ENCODE results near the gene NACA2.
A peak's percentile ranks its signal among the peaks of the same experiment; 100 is the strongest.
"Not testable (repeated sequence)": the region's sequence is repeated elsewhere in the genome, so short reads cannot be mapped to it uniquely, and the experiment has no call there.

Gene NACA2

DNA sequence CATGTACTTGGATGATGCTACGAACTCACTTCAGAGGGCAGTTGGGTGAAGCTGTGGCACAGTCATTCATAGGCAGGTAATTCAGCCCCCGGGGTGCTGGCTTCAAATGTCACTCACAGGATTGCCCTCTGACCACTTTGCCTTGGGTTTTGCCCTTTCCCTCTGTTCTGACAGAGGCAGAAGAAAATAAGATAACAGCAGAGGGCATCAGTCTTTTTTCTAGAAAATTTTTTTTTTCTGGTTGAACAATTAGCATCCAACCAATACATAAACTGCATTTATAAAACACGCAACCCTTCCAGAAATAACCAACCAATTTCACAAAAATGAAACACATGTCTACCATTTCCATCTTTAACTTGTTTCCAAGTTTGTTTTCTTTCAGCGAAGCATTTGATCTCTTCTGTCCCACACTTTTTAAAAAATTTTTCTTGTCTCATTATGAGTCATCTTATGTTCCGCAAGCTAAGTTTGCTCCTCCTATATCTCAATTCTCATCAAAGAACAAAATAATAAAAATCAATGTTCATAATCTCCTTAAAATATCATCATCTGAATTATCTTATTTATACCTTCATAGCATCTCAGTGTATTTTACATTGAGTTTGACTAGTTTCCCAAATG, 15.6 kb downstream of the NACA2 start:
- DNase-seq, result no peak

DNA sequence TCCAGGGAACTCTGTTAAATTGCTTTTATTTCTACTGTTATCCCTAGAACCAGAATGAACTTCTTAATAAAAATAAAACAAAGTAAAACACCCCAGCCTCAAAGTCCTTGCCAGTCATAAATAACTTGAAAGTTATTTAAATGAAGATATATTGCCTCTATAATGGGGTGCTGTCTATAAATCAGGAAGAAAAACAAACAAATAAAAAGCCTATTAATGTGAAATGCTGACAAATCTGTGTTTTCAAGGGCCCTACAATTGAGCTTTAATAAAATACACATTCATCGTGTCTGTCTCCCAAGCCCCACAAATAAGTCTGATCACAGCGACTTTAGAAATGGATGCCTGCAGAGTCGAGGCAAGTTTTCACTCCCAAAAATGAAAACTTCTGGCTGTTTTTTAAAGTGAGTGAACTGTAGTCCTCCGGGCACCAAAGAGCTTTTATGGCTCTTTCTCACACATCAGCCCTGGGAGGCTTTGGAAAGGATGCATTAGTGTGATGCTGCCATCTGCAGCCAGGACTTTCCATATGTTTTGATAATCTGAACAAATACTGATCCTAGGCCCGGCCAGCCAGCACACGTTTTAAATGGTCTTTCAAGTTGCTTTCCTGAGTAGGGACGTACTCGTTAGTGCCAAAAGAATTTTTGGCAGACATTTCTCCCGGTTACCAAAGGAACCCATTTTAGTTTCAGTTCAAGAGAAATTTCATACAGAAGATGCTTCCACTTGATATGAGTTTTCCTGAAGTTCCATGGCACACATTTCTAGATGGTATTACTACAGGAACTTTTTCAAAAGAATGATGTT, 16.3 kb downstream of the NACA2 start:
- peak; percentile 26 for DNase-seq

DNA sequence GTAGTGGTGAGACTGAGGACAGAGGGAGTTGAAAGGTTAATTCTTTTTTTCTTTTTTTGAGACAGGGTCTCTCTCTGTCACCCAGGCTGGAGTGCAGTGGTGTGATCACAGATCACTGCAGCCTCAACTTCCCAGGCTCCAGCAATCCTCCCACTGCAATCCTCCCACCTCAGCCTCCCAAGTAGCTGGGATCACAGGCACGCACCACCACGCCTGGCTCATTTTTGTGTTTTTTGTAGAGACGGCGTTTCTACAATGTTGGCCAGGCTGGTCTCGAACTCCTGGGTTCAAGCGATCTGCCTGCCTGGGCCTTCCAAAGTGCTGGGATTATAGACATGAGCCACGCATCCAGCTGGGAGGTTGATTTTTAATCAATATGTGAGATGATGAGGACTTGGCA, 18.5 kb downstream of the NACA2 start:
- DNase-seq, result not testable (repeated sequence)

DNA sequence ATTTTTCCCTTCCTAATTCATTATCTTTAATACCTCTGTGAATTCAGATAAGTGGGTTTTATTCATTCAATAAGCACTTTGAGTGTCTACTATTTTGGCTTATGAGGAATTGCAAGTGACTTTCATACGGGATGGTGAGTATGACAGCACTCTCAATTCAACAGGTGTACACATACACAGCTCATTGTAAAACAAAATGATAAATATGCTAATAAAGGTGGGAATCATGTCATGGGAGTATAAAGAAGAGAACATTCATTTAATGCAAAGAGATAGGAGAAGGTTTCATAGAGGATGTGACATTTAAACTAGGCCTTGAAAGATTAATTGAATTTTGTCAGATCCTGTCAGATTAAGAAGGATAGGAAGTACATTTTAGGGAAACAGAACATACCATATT, 19.4 kb downstream of the NACA2 start:
- no peak for DNase-seq

DNA sequence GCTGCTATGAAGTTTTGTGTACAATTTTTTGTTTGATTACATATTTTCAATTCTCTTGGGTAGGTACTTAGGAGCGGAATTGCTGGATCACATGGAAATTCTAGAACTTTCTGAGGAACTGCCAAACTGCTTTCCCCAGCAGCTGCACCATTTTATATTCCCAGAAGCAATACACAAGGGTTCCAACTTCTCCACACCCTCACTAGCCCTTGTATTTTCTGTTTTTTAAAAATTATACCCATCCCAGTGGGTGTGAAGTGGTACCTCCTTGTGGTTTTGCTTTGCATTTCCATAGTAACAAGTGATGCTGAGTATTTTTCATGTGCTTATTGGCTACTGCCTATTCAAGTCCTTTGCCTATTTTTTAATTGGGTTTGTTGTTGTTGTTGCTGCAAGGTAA, 20.9 kb downstream of the NACA2 start:
- no peak for DNase-seq

DNA sequence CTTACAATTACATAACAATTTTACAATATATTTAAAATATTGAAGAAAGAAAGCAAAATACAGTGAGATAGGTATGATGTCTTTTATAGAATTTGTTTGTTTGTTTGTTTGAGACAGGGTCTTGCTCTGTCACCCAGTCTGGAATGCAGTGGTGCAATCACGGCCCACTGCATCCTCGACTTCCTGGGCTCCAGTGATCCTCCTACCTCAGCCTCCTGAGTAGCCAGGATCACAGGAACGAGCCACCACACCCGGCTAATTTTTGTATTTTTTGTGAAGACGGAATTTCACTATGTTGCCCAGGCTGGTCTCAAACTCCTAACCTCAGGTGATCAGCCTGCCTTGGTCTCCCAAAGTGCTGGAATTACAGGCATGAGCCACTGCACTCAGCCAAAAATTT, 21.5 kb downstream of the NACA2 start:
- not testable (repeated sequence) for DNase-seq

DNA sequence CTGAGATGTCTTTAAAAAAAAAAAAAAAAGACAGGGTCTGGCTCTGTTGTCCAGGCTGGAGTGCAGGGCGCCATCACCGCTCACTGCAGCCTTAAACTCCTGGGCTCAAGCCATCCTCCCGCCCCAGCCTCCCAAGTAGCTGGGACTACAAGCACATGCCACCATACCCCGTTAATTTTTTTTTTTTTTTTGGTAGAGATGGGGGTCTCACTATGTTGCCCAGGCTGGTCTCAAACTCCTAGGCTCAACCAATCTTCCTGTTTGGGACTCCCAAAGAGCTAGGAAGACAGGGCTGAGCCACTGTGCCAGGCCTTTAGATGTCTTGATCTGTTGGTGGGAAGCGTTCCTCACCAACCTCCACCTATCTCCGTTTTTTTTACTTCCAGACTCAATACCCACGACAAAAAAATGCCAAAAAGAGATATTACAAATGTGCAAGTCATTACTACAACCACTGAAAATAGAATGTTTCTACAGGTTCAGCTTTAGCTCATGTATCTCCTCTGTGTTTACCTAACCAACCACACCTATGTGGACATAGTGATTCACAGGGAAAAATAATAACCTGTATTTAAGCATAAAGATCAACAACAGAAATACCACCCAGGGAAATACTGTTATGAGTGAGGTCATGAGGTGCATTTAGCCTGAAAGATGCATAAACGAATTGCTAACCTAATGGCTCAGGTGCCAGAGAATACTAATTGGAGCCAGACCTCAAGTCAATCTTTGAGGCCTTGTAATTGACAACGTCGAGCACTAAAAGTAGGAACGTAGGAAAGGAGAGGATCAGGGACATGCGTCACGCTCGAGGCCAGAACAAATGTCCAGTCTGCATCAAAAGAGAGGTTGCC, 22.6 kb downstream of the NACA2 start:
- no peak for DNase-seq

DNA sequence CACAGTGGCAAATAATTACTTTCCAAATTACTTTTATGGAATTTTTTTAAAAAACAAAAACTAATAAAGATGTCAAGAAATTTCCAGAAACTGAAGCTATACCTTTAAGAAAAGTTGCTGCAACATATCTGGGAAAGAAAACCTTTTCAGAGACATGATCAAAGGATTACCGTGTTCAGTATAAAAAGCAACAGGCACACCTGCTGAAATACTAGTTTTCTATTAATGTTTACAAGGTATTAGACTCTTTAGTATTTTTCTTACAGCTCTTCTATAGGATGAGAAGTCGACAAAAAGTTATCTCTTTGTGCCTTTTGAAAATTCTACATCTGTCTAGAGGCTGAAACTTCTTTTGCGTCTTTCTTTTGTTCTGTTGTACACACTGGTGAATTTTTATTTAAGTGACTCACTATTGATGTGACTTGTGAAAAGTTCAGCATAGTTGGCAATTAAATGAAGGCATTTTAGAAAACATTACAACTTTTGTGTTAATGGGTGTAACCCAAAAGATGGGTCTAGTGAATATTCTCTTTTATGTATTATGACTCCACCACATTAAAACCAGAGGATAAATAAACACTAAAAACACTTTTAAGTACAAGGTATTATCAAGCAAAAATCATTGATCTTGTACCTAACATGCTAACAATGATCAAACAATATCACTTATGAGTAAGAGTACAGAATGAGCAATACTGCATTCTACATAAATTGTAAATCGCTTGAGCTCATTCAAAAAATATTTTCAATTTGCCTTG, 23.8 kb downstream of the NACA2 start:
- no peak for DNase-seq

DNA sequence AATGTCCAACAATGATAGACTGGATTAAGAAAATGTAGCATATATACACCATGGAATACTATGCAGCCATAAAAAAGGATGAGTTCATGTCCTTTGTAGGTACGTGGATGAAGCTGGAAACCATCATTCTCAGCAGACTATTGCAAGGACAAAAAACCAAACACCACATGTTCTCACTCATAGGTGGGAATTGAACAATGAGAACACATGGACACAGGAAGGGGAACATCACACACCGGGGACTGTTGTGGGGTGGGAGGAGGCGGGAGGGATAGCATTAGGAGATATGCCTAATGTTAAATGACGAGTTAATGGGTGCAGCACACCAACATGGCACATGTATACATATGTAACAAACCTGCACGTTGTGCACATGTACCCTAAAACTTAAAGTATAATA, 24.6 kb downstream of the NACA2 start:
- DNase-seq, result not testable (repeated sequence)

DNA sequence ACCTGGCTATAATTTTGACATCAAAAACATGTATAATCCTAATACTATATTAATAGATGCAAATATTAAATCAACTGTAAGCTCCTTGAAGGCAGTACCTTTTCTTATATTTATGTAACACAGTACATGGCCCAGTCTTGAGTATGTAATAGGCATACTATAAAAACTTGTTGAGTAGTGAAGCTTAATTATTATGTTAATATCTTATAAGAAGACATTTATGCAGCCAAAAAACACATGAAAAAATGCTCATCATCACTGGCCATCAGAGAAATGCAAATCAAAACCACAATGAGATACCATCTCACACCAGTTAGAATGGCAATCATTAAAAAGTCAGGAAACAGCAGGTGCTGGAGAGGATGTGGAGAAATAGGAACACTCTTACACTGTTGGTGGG, 25.2 kb downstream of the NACA2 start:
- not testable (repeated sequence) for DNase-seq

DNA sequence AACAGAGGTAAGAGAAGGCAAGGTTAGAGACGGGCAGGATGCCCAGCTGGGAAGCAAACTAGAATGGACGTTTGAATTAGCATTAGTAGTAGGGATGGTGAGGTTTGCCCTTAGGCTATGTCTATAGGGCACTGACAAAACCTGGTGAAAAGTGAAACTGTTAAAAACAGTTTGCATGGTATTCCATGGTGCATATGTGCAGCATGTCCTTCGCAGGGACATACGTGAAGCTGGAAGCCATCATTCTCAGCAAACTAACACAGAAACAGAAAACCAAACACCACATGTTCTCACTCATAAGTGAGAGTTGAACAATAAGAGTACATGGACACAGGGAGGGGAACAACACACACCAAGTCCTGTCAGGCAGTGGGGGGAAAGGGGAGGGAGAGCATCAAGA, 25.8 kb downstream of the NACA2 start:
- DNase-seq, result no peak

DNA sequence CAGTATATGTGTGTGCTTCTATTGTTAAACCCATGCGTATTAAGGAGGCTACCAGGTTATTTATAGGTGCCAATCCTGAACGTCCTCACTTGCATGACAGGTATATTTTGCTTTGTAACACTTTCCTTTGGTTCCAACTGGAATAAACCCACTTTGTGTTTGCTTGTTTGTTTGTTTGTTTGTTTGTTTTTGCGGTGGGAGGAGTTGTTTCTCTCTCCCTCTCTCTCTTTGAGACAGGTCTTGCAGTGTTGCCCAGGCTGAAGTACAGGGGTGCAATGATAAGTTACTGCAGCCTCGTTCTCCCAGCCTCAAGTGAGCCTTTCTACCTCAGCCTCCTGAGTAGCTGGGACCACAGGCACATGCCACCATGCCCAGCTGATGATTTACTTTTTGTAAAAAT, 28.7 kb downstream of the NACA2 start:
- no peak for DNase-seq

DNA sequence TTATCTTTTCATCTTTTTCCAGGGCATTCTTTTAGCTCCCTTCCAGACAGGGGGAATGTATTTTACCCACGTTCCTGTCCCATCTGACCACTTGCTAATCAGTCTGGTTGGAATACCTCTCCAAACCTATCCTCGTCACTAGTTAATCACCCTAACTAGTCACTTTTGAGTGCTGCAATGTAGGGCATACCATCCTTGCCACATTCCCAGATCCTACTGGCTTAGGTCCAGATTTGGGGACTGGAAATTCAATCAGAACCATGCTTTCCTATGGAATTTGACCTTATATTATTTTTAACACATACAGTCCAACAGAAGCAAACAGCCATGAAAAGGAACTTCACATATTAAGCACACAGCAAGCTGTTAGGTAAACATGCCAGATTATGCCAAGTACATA, 29.7 kb downstream of the NACA2 start:
- DNase-seq, result no peak

DNA sequence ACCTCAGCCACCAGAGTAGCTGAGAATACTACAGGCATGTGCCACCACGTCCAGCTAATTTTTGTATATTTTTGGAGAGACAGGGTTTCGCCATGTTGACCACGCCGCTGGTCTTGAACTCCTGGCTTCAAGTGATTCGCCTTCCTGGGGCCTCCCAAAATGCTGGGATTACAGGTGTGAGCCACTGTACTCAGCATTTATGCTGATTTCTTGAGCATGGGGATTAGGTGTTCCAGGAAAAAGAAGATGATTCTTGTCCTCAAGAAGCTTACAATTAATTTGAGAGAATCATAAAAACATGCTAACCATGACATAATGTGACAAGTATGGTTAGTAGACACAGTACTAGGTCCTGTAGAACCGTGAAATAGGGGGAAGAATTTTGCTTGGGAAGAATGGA, 30.9 kb downstream of the NACA2 start:
- DNase-seq, result no peak

DNA sequence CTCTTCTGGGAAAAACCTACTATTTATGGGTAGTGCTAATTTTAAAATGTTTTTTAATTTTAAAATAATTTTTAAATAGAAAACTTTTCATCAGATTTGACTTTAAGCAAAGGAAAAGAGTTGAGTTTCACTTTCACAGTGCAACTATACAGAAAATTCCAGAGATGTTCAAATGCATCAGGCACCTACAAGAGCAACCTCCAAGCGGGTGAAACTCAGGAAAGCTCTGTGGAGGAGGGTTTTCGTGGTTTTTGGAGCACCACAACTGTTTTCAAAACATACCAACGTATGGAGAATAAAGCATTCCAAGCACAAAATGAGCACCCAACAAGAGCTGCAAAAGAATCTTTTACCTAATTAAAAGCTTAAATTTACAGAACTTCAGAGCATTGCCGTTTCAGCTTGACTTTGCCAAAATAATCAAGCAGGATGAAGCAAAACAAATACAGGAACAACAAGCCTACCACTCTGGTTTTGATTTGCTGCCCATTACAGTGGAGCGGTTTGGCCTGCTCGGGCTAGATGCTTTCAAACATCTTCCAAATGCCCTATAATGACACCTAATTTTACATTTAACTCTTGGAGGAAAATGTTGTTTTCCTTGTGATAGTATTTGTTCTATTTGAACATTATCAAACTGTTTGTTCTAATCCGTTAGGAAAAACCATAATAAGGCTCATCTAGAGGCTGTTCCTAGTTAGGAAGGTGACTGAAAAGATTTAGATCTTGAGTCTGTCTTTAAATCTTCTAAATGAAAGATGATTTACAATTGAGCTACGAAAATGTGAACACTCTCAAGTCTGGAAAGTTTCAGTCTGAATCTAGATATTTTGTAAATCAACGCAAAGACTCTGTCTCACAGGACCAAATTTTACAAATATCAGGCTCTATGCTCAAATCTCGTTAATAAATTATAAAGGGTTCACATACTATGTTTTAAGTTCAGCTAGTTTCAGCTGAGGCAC, 34.5 kb downstream of the NACA2 start:
- peak; percentile 26 for DNase-seq

DNA sequence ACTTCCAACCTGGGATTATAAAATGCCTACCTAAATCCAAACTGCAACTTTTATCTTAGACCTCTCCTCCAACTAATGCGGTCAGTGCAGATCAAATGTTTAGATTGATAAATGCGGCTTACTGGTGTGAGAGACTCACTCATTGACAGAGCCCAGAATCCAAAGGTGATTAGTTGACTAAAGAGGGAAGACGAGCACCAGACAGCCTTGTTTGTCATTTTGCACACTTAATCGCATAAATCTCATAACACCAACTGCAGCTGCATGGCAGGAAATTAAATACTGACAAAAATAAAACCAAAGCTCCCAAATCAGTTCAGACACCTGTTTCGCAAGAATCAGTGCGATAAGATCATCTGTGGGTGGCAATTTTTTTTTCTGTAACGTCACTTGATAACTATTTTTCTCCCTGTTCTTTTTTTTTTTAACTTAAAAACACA, 35.9 kb downstream of the NACA2 start:
- DNase-seq, result no peak

DNA sequence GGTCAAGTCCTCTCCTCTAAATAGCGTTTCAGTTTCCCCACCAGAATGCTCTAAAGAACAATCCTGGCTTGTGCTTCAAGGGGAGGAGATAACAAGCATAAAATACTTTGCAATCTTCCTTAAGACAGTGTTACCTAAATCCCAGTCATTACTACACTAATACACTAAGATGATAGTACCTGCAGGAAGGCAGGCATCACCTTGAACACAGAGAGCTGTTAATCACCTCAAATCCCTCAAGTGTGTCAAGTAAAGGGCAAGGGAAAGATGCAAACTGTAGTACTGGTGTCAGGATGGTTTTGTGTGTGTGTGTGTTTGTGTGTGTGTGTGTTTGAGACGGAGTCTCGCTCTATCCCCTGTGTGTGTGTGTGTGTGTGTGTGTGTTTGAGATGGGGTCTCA, 36.8 kb downstream of the NACA2 start:
- no peak for DNase-seq

DNA sequence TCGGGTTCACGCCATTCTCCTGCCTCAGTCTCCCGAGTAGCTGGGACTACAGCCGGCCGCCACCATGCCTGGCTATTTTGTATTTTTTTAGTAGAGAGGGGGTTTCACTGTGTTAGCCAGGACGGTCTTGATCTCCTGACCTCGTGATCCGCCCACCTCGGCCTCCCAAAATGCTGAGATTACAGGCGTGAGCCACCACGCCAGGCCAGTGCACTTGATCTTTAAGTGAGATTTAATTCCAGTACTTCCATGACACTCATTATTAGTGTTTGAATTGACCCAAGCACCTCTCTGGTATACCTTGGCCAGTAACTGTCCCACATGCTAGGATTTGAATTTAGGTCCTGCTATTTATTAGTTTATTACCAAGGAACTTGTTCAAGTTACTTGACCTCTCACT, 38.5 kb downstream of the NACA2 start:
- not testable (repeated sequence) for DNase-seq

DNA sequence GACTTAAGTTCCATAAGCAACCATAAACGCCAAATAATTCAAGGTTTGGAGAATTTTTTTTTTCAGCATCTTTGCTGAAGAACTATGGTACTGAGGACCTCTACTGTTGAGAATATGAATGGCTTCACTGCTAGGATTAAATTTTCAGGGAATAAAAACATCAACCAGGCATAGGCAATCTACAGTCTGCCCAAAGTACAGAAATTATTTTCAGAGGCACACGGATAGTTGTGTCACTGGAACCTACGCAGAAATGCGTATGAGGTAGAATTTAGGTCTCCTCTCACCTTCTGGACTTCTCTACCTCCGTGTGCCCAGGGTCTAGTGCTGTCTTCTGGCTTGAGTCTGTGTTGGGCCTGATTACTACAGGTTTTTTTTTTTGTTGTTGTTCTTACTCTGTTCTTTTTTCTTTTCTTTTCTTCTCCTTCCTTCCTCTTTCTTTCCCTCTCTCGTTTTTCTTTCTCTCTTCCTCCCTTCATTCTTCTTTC, 39.7 kb downstream of the NACA2 start:
- DNase-seq, result peak; percentile 50

DNA sequence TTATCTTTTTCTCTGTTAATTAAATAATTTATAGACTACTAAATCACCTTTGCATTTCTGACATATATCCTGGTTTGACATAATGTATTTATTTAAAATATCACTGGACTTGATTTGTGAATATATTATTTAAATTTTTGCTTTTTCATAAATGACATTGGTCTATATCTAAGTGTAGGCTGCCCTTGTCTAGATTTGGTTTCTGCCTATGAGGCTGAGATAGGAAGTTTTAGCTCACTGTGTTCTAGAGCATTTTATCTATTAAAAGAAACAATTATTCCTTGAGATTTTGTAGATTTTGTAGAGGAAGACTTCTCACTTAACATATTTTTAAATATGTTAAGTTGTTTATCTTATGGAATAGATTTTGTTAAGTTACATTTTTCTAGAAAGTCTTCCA, 43.9 kb downstream of the NACA2 start:
- DNase-seq, result no peak

DNA sequence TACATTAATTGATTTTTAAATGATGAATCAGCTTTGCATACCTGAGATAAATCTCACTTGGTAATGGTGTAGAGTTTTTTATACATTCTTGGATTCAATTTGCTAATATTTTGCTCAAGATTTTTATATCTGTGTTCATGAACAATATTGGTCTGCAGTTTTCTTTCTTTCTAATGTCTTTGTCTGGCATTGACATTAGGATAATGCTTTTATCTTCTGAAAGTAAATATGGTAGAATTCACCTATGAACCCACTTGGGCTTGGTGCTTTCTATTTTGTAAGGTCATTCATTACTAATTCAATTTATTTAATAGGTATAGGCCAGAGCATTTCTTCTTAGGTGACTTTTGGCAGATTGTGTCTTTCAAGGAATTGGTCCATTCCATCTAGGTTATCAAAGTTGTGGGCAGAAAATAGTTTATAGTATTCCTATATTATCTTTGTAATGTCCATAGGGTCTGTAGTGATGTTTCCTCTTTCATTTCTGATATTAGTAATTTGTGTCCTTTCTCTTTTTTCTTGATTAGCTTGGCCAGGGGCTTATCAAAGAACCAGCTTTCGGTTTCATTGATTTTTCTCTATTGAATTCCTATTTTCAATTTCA, 45.6 kb downstream of the NACA2 start:
- DNase-seq, result no peak
